Measurements from ENCODE around the gene KIRREL3. TPM values are rescaled to one million over a fixed set of nuclear protein-coding genes. Genes with fewer than 3 reads are reported as not detected.

The KIRREL3 gene
- total and polyA plus RNA-seq, 2 of the 8 experiments (the other 6 are each of a cell fraction or from before 2014, with no cell fraction given) = 0.29 to 0.32 TPM

GRCh38 chr11:126499131-126499752, 501.3 kb downstream of the KIRREL3 start (continued):
- TF ChIP-seq PHF8 (conservative IDR thresholded peaks at IDR 0.05; ENCODE audit: low read depth, low read length) (no peak), ZNF274 (IDR thresholded peaks at IDR 0.05; ENCODE audit: borderline replicate concordance, extremely low read depth, low read length) (no peak), EGR1 (IDR thresholded peaks at IDR 0.05; ENCODE audit: borderline replicate concordance, low read depth, low read length) (no peak), CBX8 (IDR thresholded peaks at IDR 0.05; ENCODE audit: borderline replicate concordance, low read depth, low read length) (no peak), SIN3A (conservative IDR thresholded peaks at IDR 0.05 in 1 of 2, IDR thresholded peaks at IDR 0.05 in 1 of 2; ENCODE audit: low read depth in 1 of 2, low read length in 2 of 2) (no peak), CHD2 (IDR thresholded peaks at IDR 0.05; ENCODE audit: low read length) (no peak), POLR2AphosphoS5 (IDR thresholded peaks at IDR 0.05; ENCODE audit: low read depth, low read length) (no peak)

Measured in H1 (cell line).